Hindlimb muscle (tissue), 1 donor: ENCODE data around the gene MYO5B. TPM values are rescaled to one million over a fixed set of nuclear protein-coding genes. Genes with fewer than 3 reads are reported as not detected.
"Not testable (repeated sequence)": the region's sequence is repeated elsewhere in the genome, so short reads cannot be mapped to it uniquely, and the experiment has no call there.

Experiments
- DNase-seq: peaks from one replicate; pipeline ENCODE4 v3.0.0-alpha.2; 2013
- polyA plus RNA-seq: library from polyadenylated mRNA; unstranded; fragments of 120-200 nt; gene quantifications from one replicate; pipeline ENCODE4 v1.2.1, GENCODE V29; 2013; ENCODE audit not compliant: insufficient read length

MYO5B gene
- 1.7 TPM for polyA plus RNA-seq

DNA sequence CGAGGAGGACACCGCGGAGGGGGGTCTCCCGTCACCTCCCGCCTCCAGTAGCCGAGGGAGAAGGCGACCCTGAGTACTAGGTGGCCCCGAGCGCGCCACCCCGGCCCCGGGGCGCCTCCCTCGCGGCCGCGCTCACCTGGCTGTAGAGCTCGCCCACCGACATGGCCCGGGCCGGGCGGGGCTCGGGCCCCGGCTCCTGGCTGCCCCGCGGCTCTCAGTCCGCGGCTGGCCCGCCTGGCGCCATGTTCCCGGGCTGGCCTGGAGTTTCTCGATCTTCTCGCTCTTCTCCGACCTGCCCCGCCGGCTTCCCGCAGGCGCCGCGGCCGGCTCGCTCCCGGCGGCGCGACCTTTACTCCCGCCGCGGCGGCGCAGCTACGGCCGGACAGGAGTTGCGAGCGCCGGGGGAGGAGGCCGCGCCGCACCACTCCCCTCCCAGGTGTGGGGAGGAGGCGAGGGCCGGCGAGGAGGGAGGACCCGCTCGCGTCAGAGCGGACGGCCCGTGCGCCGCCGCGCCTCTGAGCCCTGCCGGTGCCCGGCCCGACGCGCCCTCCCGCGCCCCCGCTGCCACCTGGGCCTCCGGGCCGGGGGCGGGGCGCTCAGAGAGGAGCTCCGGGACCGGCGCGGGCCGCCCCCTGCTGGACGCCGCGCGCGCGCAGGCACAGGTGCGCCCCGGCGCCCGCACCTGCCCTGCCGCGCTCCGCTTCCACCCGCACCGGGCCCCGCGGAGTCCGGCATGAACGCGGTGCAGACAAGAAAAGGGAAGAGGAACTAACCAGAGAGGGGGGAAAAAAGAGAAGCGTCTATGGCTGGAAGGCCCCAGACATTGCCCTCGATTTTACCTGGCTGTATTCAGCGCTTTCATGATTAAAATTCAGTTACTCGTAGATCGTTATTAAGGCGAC lies at the start of gene MYO5B:
MYO5B (minus strand) TSS at position 517 of the 902 bp plus-strand sequence; CDS start at position 163, 354 bp downstream.
- DNase-seq, result no peak

DNA sequence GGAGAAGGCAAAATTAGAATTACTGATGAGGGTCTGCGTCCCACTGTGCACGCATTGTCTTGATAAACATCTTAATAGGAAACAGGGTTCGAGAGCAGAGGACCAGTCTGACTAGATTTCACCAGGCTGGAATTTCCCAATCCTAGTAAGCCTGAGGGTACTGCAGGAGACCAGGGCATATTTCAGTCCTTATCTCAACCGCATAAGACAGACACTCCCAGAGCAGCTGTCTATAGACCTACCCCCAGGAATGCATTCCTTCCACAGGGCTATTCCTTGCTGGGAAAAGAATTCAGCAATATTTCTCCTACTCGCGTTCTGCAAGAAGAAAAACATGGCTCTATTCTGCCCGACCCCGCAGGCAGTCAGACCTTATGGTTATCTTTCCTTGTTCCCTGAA lies 46.8 kb upstream of the MYO5B start:
- DNase-seq, result not testable (repeated sequence)

DNA sequence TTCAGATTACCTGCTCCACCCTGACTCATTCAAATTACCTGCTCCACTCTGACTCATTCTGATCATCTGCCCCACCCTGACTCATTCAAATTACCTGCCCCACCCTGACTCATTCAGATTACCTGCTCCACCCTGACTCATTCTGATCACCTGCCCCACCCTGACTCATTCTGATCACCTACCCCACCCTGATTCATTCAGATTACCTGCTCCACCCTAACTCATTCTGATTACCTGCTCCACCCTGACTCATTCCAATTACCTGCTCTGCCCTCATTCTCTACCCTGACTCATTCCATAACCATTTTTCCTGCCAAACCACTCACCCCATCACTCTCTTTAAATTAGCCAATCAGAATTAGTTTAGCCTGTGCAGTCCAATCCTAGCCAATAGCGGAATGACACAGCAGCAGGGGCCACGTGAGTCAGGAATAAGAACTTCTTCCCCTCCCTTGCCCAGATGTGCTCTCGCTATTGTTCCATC lies 45.2 kb upstream of the MYO5B start:
- no peak for DNase-seq

DNA sequence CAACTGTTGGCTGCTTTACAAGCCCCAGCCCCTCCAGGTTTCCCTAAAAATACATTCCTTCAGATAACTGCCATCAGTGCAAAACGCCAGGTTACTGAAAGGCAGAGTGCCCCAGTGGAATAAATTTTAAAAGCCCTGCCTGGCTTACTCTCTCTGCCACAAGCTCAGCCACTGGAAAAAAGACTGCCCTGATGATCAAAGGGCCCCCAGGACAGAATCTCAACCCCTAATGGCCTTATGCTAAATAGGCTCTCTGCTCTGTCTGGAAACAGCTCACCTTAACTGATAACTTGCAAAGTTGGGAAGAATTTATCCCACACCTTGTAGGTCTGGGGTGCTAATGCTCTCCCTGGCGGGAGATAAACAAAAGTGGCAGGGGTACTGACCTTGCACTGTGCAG lies 37.5 kb upstream of the MYO5B start:
- DNase-seq, result no peak

DNA sequence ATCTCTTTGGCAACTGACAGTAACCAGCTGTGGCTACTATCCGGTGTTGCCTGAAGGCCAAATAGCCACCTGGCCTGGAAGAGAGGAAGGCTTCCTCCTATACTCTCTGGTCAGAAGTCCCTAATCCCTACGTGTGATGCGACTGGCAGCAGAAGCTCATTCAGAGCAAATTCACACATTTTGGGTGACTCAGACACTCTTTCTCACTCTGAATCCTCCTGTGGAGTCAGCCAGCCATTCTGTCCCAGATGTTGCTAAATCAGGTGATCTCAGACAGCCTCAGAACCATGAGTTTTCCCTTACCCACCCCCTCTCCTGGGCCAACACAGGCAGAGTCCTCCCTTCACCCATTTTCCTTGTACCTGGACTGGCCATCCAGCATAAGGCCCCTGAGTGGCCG lies 36.7 kb upstream of the MYO5B start:
- no peak for DNase-seq

DNA sequence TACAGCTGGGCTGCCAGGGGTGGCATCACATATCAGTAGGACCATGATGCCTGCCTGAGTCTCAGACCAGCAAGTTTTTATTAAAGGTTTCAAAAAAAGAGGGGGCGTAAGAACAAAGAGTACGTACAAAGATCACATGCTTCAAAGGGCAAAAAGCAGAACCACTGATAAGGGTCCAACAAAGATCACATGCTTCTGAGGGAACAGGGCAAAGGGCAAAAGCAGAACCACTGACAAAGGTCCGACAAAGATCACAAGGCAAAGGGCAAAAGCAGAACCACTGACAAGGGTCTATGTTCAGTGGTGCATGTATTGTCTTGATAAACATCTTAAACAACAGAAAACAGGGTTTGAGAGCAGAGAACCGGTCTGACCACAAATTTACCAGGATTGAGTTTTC lies 25.3 kb upstream of the MYO5B start:
- DNase-seq, result not testable (repeated sequence)

DNA sequence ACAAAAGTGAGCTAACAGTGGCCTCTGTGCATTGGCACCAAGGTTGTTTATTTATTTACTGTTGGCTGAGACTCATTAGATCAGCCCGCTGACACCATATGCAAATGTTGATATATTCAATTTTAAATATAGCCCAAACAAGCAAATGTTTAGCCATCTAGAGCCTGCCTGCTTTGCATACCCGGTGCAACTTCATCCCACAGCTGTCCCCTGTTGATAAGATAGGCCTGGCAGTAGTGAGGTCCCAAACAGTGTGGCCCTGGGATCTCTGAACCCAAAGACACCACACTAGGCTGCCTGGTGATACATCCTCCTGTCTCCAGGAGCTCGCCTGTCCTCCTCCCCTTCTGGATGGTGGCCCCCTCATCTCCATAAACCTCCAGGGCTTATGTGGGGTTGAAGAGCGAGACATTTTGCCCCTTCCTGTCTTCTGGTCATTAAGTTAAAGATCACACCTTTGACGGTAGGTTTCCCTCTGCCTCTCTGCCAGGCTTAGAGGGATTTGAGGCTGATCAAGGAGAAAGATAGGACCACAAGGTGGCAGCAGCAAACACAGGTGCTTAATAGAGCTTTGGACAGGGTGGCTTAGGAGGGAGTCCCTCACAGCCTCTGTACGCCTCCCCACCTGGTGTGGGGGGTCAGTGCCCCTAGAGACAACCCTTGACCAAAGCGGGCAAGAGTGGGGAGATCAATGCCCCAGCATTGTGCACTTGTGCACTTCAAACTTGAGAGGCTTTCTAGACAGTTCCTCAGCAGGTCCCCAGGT lies 23.7 kb upstream of the MYO5B start:
- no peak for DNase-seq

DNA sequence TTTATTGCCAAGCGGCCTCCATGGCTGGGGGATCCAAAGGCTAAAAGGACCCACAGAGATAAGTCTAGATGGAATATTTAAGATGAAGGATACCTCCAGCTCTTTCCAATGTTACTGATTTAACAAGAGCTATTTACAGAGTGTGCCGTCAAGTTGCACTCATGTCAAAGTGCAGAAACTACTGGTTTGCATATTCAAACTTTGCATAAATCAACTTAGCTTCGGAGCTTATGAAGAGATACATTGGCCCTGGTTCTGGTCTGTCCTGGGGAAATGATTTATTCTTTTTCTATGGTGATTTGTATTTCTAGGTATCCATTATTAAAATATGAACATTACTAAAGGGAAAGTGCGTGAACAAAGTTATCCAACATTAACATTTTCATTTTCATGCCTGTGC lies 14.4 kb upstream of the MYO5B start:
- no peak for DNase-seq

DNA sequence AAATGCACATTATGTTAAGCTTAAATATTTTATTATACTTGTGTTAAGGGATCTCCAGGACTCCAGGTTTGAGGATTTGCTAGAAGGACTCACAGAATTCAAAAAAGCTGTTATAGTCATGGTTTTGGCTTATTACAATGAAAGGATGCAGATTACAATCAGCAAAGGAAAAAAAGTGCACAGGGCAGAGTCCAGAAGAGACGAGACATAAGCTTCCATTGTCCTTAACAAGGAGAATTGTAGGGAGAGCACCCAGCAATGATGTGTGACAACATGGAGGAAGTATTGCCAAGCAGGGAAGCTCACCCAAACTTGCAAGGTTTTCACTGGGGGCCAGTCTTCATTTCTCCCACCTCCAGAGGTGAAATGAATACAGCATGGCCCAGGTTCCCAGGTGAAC lies 12.8 kb upstream of the MYO5B start:
- DNase-seq, result no peak

DNA sequence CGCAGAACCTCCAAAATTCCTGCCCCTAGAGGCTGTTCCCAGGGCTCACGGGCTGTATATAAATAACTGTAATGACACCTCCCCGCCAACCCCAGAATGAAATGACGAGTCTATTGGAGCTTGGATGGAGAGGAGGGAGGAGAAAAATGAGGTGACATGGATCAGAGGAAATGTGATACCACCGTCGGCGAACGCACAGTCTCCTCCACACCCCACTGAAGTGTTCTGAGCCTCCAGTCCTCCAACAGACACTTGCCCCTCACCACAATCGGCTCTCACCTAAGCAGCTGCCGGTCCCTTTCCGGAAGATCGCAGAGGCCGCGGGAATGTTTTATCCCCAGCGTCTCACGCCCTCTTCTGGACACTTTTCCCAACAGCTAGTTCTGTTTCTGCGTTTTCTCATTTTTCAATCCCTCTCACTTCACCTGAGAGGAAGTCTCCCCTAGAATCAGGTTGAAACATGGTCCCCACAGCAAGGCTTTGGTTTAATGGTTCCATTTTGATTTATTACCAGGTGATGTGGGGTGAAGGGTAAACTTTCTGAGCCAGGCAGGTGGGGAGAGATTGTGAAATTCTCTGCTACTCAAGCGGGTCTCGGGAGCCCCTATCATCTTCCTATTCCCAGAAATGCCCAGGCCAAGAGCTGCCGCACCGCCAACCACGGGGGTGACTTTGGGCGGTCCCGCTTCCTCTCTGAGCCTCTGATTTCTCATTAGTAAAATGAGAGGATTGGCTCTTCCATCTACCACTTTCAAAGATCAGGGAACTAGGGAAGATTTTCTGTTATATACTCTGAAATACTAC lies 9.1 kb upstream of the MYO5B start:
- peak; percentile 26 for DNase-seq

DNA sequence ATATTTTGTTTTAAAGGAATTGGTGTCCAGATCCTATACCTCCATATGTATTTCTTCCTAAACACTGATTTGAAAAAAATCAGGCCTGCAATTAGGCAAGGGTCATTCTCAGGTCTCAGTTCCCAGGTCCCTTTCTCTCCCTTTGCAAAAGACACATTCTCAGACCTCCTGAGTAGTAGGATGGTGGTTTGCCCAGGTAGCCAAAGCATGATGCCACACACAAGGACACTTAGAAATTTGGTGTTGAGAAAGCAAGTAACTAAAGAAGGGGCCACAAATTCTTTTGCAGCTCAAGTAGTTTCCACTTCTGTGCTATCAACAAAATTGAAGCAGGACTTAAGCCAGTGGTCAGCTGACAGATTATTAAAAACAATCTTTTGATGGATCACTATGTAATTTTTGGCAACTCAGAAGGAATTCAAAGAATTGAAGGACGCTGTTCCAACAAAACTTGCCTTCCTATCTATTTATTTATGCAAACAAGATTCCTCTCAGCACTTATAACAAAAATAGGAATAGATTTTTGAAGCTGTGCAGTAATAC lies 6.6 kb upstream of the MYO5B start:
- no peak for DNase-seq

DNA sequence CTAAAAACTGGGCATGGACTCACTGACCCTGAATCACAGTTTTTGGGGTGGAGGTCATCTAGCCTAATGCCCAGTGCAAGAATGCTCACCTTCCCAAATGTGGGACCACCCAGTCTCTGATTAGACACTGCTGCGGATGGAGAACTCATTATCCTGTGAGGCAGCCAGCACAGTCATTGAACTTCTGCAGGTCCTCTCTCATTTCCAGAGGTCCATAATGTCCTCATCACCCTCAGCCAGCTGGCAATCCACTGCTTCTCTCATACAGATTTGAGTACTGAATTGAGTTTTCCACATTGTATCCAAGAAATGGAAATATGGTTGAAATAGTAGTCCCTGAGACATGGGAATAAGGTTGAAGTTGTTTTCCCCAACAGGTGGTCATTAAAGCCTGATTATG lies 5.0 kb upstream of the MYO5B start:
- DNase-seq, result peak; percentile 26

DNA sequence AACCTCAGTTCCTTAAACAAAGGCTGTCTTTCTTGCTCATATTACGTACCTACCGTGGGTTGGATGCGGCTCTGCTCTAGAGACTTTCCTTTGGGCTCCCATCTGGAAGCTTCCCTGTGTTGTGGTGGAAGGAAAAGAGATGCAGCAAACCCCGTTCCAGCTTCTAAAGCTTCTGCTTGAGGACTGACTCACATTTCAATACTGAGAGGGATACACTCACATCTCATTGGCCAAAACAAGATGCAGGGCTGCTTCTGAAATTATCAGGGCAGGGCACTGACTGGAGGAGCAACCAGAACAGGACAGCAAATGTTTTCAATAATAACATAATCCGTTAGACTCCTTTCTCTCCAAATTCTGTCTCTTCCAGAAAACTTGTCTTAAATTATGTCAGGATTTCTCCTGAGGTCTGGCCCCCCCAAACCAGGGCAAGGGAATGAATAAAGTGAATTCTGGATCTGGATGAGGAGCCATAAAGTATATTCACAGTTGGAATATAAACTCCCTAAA lies 4.5 kb upstream of the MYO5B start:
- DNase-seq, result peak; percentile 34

DNA sequence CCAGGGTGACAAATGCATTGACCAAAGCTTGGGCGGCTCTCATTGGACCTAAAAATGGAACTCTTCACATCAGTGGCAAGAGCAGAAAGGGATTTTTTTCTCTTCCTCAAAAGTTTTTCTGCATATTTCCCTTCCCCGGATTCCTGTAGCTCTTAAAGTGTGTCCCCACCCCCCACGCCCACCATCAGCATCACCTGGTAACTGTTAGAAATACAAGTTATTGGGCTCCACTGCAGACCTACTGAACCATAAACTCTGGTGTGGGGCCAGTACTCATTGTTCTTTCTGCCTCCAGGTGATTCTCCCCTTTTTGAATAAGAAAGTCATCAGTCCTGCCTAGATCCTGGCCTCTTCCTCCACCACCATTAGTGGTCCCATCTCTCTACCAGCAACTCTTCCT lies 1.3 kb upstream of the MYO5B start:
- no peak for DNase-seq

DNA sequence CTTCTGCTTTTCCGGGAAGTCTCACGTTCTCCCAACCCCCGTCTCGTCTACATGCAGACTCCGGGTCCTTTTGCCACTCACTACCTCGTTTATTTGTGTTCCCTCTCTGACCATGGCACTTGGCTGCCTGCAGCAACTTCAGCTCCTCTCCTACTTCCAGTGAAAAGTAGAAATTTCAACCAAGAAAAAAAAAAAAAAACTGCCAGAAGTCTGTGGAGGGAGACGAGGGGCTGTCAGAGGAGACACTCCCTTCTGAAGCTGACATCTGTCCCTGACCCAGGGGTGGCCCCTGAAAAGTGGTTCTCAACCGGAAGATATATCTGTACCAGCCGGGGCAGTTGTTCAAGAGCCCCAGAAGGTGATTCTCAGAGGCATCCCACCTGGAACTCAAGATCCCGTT lies 742 bp upstream of the MYO5B start:
- no peak for DNase-seq

DNA sequence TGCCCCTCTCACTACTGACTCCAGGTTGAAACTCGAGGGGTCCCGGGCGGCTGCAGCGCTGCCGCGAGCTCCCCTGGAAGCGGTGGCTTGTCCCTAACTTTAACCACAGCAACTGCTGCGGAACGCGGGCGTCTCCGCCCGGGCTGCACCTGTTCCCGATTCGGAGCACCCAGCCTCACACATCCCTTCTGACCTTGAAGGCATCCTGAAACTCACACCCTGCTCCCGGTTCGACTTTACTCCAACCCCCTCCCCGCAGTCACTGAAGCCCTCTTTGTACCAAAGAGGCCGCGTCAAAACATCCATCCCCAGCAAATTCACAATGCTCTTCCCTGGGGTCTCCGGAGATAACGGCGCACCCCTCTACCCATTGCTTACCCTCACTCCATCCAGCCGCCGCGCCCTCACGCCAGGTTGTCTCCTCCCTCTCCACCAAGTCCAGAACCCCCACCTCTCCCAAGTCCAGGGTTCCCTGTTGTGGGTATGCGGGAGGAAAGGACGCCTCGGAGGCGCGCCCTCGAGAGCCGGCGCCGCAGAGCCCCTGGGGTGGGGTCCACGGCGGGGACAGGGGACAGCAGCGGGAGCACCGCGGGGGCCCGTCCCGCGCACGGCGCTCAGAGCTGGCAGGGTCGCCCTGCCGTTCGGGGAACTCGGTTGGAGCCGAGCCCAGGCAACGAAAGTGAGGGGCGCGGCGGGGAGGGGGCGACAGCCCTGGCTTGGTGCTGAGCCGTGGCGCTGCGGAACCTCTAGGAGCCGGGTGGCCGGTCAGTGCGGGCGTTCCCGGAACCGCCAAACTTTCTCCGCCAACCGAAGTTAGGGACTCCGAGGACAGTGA lies 934 bp downstream of the MYO5B start:
- no peak for DNase-seq

DNA sequence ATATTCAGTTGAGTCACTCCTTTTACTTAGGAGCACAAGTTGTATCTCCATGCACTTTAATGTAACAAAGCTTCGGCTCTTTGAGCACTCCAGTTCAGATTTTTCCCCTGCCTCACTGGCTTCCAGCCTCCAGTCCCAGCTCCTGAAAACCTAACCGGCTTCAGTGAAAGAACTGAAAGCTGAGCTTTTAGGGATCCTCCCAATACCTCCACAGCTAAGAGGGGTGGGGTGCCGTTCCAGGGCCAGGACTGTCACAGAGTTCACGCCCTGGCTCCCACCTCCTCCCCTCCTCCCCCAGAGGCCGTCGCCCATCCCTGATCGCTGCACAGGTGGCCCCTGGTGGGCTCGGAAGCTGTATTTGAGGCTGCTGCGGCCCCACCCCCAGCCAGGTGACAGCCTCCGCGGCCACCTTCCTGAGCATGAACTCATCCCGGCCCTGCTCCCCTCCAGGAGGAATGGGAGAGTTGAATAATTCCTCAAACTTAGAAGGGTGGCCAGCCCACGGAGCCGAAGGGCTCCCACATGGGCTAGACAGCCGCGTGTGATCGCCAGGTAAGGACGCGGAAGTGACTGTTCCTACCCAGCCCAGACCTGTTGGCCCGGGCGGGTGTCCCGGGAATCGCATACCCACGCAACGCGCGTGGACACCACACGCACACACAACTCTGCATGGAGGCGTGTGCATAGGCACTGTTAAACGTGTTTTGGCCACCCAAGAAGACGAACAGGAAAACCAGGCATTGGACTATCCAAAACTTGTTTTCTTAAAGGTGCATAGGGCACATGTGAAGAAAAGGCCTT lies 1.8 kb downstream of the MYO5B start:
- DNase-seq, result no peak

DNA sequence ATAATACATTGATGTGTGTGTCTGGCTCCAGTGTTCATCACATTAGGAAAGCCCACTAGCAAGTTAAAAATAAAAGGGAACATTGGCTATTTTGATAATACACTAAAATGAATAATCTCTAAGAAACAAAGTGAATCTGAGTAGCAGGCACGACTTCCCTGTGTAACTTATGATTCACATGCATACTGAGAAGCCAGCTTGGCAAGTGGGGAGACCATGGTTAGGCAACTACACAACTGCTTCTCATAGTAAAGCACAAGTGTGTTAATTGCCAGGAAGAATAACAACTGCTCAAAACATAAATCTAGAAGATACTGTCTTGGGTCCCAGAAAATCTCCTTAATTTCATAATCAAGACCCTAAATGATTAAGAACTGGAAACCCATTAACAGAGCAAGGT lies 4.0 kb downstream of the MYO5B start:
- DNase-seq, result no peak

DNA sequence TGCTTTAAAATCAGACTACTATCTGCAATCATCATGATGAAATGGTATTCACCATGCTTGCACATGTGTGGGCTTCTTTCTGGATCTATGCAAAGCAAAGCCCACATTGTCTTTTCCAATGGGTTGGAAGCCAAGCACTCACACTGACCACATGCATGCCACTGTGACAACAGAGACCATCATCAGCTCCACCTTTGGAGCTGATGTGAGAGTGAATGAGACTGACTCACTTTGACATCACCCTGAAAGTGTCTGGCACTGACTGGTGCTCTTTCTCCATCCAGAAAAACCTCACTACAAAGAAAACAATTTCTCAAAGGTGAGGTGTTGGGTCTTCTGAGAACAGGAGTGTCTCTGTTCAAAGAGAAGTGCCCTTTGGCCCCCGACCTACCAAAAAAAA lies 4.7 kb downstream of the MYO5B start:
- no peak for DNase-seq

DNA sequence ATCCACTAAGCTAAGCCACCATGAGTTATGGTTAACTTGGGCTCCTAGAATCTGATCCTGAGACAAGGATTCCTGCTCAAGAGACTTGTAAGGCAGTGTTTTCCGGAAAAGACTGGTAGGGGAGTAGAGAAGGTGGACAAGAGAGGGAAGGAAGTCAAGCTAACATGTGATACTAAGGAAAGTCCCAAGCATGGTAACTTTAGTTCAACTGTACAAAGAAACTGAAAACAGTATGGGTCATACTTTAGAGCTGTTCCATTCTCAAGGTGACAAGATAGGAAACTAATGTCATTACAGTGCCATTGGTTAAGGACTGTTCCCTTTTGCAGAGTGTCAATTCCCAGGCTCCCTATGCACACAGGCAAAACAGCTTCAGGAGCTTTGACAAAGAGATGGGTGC lies 5.8 kb downstream of the MYO5B start:
- DNase-seq, result no peak
